NCI-H2227 (cell line): ENCODE measurements around the gene AATK.
"Not testable (repeated sequence)": the region's sequence is repeated elsewhere in the genome, so short reads cannot be mapped to it uniquely, and the experiment has no call there.

Source experiments
- DNase-seq: peaks from one replicate; lab custom pipeline; 2025; ENCODE audit not compliant: unreplicated experiment; lab: John Stamatoyannopoulos, UW

Gene AATK

GRCh38 chr17:81093619-81094508, 72.2 kb downstream of the AATK start:
- peak; percentile 67 for DNase-seq

GRCh38 chr17:81092518-81093095, 73.4 kb downstream of the AATK start:
- peak; percentile 38 for DNase-seq

DNA sequence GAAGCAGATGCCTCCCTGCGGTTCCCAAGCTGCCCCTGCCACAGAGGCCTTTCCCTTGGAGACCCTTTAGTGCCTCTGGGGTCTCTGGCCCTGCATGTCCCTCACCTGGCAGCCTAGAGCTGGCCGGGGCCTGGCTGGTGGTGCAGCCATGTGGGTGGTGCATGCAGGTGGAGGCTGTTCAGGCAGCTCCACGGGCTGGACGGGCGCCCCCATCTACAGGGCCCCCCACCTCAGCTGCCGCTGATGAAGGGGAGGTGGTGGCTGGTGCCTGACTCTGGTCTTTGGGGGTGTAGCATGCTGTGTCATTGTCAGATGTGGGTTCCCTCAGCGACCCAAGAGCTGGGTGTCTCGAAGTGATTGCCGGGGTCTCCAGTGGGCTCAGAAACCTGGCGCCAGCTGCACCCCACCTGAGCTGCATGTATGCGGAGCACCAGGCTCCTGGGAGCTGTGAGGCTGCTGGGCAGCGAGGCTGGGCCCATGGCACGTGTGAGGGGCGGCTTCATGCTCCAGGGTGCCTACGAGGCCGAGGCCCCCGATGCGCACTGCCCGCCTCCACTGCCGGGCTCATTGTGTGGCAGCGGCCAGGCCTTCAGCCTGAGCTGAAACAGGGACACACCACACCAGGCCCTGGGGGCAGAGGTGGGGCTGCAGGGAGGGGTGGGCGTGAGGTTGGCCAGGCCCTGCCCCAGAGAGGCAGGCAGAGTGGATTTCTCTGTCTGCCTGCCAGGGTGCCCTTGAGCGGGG, 74.1 kb downstream of the AATK start:
- DNase-seq: no peak

GRCh38 chr17:81091154-81091553, 74.9 kb downstream of the AATK start:
- no peak for DNase-seq

DNA sequence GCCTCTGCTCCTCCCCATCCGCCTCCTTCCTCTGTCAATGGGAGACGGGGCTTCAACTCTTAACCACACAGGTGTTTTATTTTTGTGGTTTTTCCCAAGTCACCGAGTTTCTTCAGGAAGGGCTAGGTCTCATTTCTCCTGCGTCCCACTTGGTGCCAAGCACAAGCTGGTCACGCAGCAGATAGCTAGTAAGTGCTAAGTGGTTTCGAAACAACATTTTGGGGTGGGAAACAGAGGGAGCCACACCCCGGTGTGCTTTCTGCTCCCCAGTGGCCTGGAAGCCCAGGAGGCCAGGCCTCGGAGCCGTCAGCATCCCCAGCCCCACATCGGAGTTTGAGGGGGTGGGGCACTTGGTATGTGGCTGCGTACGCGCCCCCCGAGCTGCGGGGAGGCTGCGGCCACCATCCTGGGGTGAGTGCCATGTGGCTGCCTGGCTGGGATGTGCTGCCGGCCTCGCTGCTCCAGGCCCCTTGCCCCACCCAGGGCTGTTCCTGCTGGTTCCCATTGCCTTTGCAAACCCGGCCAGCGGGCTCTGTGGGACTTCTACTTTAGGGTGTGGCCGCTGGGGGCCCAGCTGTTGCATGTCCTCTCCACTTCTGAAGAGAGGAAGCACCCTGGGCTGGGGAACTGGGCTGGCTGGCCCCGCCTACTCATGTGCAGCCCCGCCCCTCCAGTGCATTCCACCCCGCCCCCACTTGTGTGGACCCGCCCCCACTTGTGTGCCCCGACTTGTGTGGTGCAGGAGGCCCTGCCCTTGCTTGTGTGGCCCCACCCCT, 75.5 kb downstream of the AATK start:
- DNase-seq: no peak

DNA sequence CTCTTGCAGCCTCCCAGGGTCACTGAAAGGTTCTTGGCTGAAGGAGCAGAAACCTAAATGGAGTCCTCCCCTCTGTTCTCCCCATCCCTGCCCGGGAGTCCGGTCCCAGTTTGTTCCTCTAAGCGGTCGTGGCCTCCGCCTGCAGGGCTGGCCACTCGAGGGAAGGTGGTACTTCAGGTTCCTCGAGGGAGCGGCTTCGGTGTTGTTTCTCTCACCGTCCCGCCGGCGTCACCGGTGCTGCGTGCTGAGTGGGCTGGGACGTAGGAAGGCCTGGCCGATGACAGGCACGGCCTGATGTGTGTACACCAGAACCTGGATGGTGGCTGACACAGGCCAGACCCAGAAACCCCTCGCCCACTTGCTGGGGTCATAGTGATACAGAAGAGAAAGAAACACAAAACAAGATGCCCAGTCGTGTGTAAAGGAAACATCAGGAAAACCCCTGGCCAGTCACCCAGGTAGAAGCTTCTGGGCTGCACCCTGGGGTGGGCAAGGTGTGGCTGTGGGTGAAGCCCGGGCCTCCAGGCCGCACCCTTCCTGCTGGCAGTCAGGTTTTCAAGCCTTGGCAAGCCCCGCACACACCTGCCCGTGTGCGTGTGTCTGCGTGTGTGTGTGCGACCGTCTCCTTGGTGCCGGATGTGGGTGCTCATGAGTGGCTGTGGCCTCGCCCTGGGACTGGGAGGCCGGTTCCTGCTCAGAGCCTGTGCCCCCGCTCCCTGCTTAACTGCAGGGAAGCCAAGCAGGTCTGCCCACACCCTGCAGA, 79.1 kb downstream of the AATK start:
- DNase-seq: no peak

GRCh38 chr17:81085420-81085911, 80.6 kb downstream of the AATK start:
- no peak for DNase-seq

- DNase-seq: no peak
These were observed 81.2 kb downstream of the AATK start for GRCh38 chr17:81084680-81085419.

- no peak for DNase-seq
These were observed 82.8 kb downstream of the AATK start for GRCh38 chr17:81083125-81083765.

- DNase-seq: no peak
These were observed 83.6 kb downstream of the AATK start for GRCh38 chr17:81082177-81083073.

- no peak for DNase-seq
These were observed 84.5 kb downstream of the AATK start for GRCh38 chr17:81081222-81082176.

- DNase-seq: no peak
These were observed 86.0 kb downstream of the AATK start for GRCh38 chr17:81080019-81080418.

DNA sequence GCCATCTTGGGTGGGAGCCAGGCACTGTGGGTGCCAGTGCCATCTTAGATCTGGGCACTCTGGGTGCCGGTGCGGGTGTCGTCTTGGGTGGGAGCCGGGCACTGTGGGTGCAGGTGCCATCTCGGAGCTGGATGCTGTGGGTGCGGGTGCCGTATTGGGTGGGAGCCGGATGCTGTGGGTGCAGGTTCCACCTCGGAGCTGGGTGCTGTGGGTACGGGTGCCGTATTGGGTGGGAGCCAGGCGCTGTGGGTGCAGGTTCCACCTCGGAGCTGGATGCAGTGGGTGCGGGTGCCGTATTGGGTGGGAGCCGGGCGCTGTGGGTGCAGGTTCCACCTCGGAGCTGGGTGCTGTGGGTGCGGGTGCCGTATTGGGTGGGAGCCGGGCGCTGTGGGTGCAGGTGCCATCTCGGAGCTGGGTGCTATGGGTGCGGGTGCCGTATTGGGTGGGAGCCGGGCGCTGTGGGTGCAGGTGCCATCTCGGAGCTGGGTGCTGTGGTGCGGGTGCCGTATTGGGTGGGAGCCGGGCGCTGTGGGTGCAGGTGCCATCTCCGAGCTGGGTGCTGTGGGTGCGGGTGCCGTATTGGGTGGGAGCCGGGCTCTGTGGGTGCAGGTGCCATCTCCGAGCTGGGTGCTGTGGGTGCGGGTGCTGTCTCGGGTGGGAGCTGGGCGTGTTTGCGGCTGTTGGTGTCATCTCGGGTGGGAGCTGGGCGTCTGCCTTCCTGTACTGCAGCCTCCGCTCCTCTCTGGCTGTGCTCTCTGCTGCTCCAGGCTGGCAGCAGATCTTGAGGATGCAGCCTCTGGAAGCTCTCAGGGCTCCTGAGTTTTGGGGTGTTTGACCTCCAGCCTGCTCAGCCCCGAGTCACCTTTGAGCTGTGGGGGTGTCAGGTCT, 87.8 kb downstream of the AATK start:
- DNase-seq: not testable (repeated sequence)

DNA sequence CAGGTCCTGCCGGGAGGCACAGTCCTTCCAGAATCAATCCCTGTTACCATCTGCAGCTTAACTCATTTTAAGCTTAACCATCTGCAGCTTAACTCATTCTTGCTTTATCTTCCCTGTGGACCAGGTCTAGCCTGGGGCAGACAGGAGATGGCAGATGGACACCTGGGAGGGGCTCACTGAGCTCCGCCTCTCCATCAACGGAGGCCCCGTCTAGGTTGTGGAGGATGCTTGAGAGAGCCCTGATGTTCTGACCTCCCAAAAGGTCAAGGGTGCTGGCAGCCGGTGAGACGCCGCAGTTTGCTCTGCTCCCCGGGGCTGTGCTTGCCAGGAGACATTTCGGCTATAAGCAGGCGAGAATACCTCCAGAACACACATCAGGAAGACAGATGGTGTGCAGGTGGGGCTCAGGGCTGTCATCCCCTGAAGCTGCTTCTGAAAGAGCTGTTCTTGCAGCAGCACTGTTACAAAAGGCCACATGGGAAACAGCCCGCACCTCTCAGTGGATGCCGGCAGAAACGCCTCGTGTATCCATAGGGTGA, 89.8 kb downstream of the AATK start:
- DNase-seq: peak; percentile 77

DNA sequence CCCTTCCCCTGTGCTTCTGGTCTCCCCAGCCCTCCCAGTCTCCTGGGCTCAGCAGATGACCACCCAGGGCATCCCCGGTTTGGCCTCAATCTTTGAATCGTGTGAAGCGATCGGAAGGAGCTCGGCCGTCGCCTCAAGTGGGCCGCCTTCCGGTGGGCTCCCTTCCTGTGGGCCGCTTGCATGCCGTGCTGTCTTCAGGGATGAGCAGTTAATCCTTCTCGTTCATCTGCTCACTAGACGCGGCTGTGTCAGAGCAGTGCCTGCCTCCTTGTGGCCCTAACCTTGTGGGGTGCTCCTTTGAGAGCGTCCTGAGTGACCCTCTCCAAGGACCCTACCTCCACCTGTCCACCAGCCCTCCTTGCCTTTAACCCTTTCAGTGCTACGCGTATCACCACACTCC, 90.7 kb downstream of the AATK start:
- DNase-seq: no peak

GRCh38 chr17:81074875-81075274, 91.1 kb downstream of the AATK start:
- DNase-seq: no peak
